Measurements from ENCODE around the gene IRF5. TPM values are rescaled to one million over a fixed set of nuclear protein-coding genes. Genes with fewer than 3 reads are reported as not detected.

Gene IRF5
- polyA plus RNA-seq, 1 donor from 2014 or later = not detected

DNA sequence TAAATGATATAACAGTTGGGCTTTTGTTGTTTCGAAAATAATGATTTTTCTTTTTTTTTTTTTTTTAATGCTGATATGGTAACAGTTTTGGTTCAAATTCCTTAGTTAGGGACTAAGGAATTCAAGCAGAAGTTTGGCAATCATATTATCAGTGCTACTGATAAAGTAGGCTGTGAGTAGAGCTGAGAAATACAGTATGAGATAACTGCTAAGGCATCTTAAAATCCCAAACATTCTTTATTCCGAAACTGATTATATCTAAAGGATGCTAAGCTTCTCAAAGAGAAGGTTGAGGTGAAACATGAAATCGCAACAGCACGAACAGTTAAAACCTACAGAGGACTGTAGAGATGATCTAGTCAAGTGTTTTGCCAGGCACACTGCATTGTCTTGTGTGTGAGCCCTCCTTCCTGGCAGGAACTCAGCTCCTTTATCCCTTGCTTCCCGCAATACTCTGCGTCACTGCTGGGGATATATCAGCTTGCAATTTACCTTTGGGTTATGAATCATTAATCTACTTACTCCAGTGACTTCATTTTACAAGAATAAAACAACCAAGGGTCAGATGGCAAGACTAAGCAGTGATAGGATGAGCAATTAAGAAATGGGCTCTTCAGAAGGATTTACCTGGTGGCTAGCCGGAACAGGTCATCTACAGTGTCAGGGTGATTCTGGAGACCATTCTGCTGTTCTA is 36.7 kb downstream of the IRF5 start:
- Histone ChIP-seq H3K36me3 (ENCODE audit: insufficient read depth, low read length) (peaks cover 30% of the 10 kb centered on the region), H4K20me1 (ENCODE audit: insufficient read depth) (no peaks in the 10 kb centered on the region), H3K9me3 (ENCODE audit: low read length) (no peaks in the 10 kb centered on the region), H2AFZ (ENCODE audit: low read depth, low read length) (no peak overlapping the region), H3K27me3 (ENCODE audit: insufficient read depth, low read depth, low read length) (no peaks in the 10 kb centered on the region), H3F3A (ENCODE audit: insufficient read depth, low read length, poor library complexity, severe bottlenecking) (no peaks in the 10 kb centered on the region), H3K4me3 (ENCODE audit: low read length) (no peak overlapping the region), H3K79me2 (replicated peaks; ENCODE audit: insufficient read depth, low read length) (no peaks in the 10 kb centered on the region), H3K9ac (ENCODE audit: low read length) (no peak overlapping the region), H3K9me2 (ENCODE audit: insufficient read depth, low read length) (no peaks in the 10 kb centered on the region), H3K4me2 (ENCODE audit: low read length) (no peak overlapping the region), H3K27ac (ENCODE audit: low read length) (no peak overlapping the region)
- TF ChIP-seq MXI1 (conservative IDR thresholded peaks at IDR 0.05; ENCODE audit: poor library complexity, severe bottlenecking) = no peak
- no peak for TF ChIP-seq RAD21 (conservative IDR thresholded peaks at IDR 0.05)
- TF ChIP-seq, protein P1, sequence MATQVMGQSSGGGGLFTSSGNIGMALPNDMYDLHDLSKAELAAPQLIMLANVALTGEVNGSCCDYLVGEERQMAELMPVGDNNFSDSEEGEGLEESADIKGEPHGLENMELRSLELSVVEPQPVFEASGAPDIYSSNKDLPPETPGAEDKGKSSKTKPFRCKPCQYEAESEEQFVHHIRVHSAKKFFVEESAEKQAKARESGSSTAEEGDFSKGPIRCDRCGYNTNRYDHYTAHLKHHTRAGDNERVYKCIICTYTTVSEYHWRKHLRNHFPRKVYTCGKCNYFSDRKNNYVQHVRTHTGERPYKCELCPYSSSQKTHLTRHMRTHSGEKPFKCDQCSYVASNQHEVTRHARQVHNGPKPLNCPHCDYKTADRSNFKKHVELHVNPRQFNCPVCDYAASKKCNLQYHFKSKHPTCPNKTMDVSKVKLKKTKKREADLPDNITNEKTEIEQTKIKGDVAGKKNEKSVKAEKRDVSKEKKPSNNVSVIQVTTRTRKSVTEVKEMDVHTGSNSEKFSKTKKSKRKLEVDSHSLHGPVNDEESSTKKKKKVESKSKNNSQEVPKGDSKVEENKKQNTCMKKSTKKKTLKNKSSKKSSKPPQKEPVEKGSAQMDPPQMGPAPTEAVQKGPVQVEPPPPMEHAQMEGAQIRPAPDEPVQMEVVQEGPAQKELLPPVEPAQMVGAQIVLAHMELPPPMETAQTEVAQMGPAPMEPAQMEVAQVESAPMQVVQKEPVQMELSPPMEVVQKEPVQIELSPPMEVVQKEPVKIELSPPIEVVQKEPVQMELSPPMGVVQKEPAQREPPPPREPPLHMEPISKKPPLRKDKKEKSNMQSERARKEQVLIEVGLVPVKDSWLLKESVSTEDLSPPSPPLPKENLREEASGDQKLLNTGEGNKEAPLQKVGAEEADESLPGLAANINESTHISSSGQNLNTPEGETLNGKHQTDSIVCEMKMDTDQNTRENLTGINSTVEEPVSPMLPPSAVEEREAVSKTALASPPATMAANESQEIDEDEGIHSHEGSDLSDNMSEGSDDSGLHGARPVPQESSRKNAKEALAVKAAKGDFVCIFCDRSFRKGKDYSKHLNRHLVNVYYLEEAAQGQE (IDR thresholded peaks at IDR 0.05; ENCODE audit: borderline replicate concordance) = no peak
- no peak for TF ChIP-seq TAF1 (IDR thresholded peaks at IDR 0.05; ENCODE audit: low read depth)
- TF ChIP-seq, protein P2, sequence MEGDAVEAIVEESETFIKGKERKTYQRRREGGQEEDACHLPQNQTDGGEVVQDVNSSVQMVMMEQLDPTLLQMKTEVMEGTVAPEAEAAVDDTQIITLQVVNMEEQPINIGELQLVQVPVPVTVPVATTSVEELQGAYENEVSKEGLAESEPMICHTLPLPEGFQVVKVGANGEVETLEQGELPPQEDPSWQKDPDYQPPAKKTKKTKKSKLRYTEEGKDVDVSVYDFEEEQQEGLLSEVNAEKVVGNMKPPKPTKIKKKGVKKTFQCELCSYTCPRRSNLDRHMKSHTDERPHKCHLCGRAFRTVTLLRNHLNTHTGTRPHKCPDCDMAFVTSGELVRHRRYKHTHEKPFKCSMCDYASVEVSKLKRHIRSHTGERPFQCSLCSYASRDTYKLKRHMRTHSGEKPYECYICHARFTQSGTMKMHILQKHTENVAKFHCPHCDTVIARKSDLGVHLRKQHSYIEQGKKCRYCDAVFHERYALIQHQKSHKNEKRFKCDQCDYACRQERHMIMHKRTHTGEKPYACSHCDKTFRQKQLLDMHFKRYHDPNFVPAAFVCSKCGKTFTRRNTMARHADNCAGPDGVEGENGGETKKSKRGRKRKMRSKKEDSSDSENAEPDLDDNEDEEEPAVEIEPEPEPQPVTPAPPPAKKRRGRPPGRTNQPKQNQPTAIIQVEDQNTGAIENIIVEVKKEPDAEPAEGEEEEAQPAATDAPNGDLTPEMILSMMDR (IDR thresholded peaks at IDR 0.05; ENCODE audit: poor library complexity, severe bottlenecking) = no peak
- TF ChIP-seq SMC3 (conservative IDR thresholded peaks at IDR 0.05; ENCODE audit: poor library complexity) = no peak
- TF ChIP-seq EP300 (conservative IDR thresholded peaks at IDR 0.05; ENCODE audit: poor library complexity, severe bottlenecking) = no peak
- TF ChIP-seq POLR2AphosphoS5 (IDR thresholded peaks at IDR 0.05) = no peak
- no peak for TF ChIP-seq EZH2 (IDR thresholded peaks at IDR 0.05; ENCODE audit: borderline replicate concordance, insufficient read depth, low read length, poor library complexity, severe bottlenecking)

DNA sequence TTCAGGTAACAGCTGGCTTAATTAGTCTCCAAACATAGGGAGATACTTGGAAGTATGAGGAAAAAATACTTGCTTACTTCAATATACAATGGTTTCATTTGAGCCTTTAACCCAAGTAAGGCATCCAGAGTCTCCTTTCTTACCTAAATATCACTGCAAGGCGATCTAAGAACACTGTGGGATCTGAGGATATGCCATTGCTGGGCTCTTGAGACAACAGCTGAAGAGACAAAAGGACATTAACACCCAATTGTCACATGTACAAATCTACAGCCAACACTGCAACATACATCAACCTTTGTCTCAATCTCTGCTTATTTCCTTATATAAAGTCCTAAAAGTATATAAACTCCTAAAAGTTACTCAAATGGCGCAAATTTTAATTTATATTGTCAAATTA is 44.4 kb downstream of the IRF5 start:
- Histone ChIP-seq H3K4me3 (ENCODE audit: low read length) (no peak overlapping the region), H3K79me2 (replicated peaks; ENCODE audit: insufficient read depth, low read length) (no peaks in the 10 kb centered on the region), H3K9me2 (ENCODE audit: insufficient read depth, low read length) (no peaks in the 10 kb centered on the region), H3K27ac (ENCODE audit: low read length) (no peak overlapping the region), H3K27me3 (ENCODE audit: insufficient read depth, low read depth, low read length) (no peaks in the 10 kb centered on the region), H3K4me2 (ENCODE audit: low read length) (no peak overlapping the region), H4K20me1 (ENCODE audit: insufficient read depth) (no peaks in the 10 kb centered on the region), H3K36me3 (ENCODE audit: insufficient read depth, low read length) (peaks cover 12% of the 10 kb centered on the region), H3F3A (ENCODE audit: insufficient read depth, low read length, poor library complexity, severe bottlenecking) (no peaks in the 10 kb centered on the region), H3K9me3 (ENCODE audit: low read length) (no peaks in the 10 kb centered on the region), H2AFZ (ENCODE audit: low read depth, low read length) (no peak overlapping the region), H3K9ac (ENCODE audit: low read length) (no peak overlapping the region)
- TF ChIP-seq TAF1 (IDR thresholded peaks at IDR 0.05; ENCODE audit: low read depth) (no peak), EP300 (conservative IDR thresholded peaks at IDR 0.05; ENCODE audit: poor library complexity, severe bottlenecking) (no peak), SMC3 (conservative IDR thresholded peaks at IDR 0.05; ENCODE audit: poor library complexity) (no peak)
- TF ChIP-seq, protein P2 (IDR thresholded peaks at IDR 0.05; ENCODE audit: poor library complexity, severe bottlenecking) = no peak
- TF ChIP-seq, protein P1 (IDR thresholded peaks at IDR 0.05; ENCODE audit: borderline replicate concordance) = no peak

All from neural cell (in vitro differentiated cells).